ENCODE results near the gene DNAJA4.

The DNAJA4 gene

GRCh38 chr15:78257681-78258080 is 6.7 kb upstream of the DNAJA4 start:
- no peaks in the 10 kb centered on the region for H3K4me1 Mint-ChIP-seq
- H3K9me3 Mint-ChIP-seq: no peaks in the 10 kb centered on the region
- H3K27ac Mint-ChIP-seq: no peak overlapping the region
- H3K27me3 Mint-ChIP-seq: no peaks in the 10 kb centered on the region
- no peak for ATAC-seq
- H3K36me3 Mint-ChIP-seq (ENCODE audit: low read depth): no peaks in the 10 kb centered on the region
- DNase-seq: no peak
- no peak overlapping the region for H3K4me3 Mint-ChIP-seq

DNA sequence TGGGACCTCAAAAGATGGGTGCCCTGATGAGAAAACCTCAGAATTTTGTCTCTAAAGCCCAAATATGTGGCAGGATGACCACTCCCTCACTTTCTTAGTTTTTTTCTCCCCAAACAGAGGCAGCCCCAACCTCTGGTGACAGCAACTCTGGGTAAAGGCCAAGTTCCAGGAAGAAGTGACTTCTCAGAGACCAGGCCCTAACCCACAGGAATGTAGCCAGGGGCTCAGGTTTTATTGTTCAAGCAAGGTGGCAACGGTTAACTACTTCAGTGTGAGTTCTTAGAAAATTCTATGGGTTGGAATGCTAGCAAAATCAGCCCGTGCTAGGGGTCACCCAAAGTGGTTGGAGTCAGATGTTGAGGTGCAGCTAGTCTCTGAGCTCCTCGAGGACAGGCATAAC is 5.1 kb upstream of the DNAJA4 start:
- H3K27me3 Mint-ChIP-seq: no peaks in the 10 kb centered on the region
- no peaks in the 10 kb centered on the region for H3K4me1 Mint-ChIP-seq
- H3K27ac Mint-ChIP-seq: no peak overlapping the region
- no peaks in the 10 kb centered on the region for H3K36me3 Mint-ChIP-seq (ENCODE audit: low read depth)
- H3K9me3 Mint-ChIP-seq: no peaks in the 10 kb centered on the region
- ATAC-seq (no peak), DNase-seq (no peak)
- no peak overlapping the region for H3K4me3 Mint-ChIP-seq

DNA sequence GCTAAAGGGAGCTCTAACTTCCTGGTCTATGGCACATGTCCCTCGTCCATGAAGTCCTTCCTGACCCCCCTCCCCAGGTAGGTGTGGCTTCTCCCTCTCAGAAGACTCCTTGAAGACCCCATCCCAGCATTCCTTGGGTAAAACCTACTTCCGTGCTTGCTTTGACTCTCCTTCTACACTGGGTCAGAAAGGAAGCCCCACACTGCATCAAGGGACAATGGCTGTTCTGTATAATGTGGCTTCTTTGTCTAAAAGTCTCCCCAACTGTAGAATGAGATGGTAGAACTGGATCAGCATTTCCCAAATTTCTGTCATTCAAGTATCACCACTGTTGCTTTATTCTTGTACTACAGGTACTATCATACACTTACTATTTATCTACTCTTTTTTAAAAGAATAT is 3.9 kb upstream of the DNAJA4 start:
- H3K36me3 Mint-ChIP-seq (ENCODE audit: low read depth): peaks cover 3% of the 10 kb centered on the region
- peaks cover 6% of the 10 kb centered on the region for H3K4me1 Mint-ChIP-seq
- no peaks in the 10 kb centered on the region for H3K27me3 Mint-ChIP-seq
- H3K9me3 Mint-ChIP-seq: no peaks in the 10 kb centered on the region
- DNase-seq: no peak
- H3K4me3 Mint-ChIP-seq: no peak overlapping the region
- no peak for ATAC-seq
- no peak overlapping the region for H3K27ac Mint-ChIP-seq

- H3K9me3 Mint-ChIP-seq: no peaks in the 10 kb centered on the region
- no peaks in the 10 kb centered on the region for H3K27me3 Mint-ChIP-seq
- no peak overlapping the region for H3K27ac Mint-ChIP-seq
- DNase-seq (no peak), ATAC-seq (no peak)
- H3K4me3 Mint-ChIP-seq: no peak overlapping the region
- peaks cover 7% of the 10 kb centered on the region for H3K36me3 Mint-ChIP-seq (ENCODE audit: low read depth)
- peaks cover 12% of the 10 kb centered on the region for H3K4me1 Mint-ChIP-seq
Measured at GRCh38 chr15:78261062-78261461, 3.3 kb upstream of the DNAJA4 start.

- H3K27me3 Mint-ChIP-seq: no peaks in the 10 kb centered on the region
- DNase-seq: no peak
- H3K4me1 Mint-ChIP-seq: peaks cover 25% of the 10 kb centered on the region
- H3K27ac Mint-ChIP-seq: peak overlapping the region; percentile 40
- H3K4me3 Mint-ChIP-seq: peak overlapping the region; percentile 52
- no peaks in the 10 kb centered on the region for H3K9me3 Mint-ChIP-seq
- ATAC-seq: no peak
- peaks cover 9% of the 10 kb centered on the region for H3K36me3 Mint-ChIP-seq (ENCODE audit: low read depth)
Measured at GRCh38 chr15:78263351-78263781, 996 bp upstream of the DNAJA4 start.

GRCh38 chr15:78263907-78264303 is 457 bp upstream of the DNAJA4 start:
- peak overlapping the region; percentile 27 for H3K27ac Mint-ChIP-seq
- peaks cover 9% of the 10 kb centered on the region for H3K36me3 Mint-ChIP-seq (ENCODE audit: low read depth)
- H3K27me3 Mint-ChIP-seq: no peaks in the 10 kb centered on the region
- peak overlapping the region; percentile 52 for H3K4me3 Mint-ChIP-seq
- H3K4me1 Mint-ChIP-seq: peaks cover 27% of the 10 kb centered on the region
- ATAC-seq: no peak
- no peaks in the 10 kb centered on the region for H3K9me3 Mint-ChIP-seq
- DNase-seq: no peak

DNA sequence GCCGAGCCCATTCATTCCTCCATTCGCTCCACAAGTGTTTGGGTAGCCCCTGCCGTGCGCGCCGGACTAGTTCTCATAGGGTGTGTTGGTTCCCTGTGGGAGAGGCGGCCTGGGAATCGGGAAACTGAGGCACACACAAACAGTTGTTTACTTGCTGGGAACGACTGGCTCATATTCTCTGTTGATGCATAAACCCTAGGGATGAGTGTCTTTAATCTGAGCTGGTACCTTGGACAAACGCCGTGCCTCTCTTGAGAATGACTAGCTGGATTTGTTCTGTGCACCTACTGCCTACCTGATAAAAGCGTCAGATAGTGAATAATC is 737 bp downstream of the DNAJA4 start:
- Mint-ChIP-seq H3K36me3 (ENCODE audit: low read depth) (peaks cover 9% of the 10 kb centered on the region), H3K4me3 (peak overlapping the region; percentile 89), H3K9me3 (no peaks in the 10 kb centered on the region), H3K27me3 (no peaks in the 10 kb centered on the region), H3K4me1 (peaks cover 27% of the 10 kb centered on the region), H3K27ac (peak overlapping the region; percentile 91)
- DNase-seq (no peak), ATAC-seq (no peak)

GRCh38 chr15:78265752-78266224 is 1.4 kb downstream of the DNAJA4 start:
- Mint-ChIP-seq H3K4me1 (peaks cover 27% of the 10 kb centered on the region), H3K4me3 (peak overlapping the region; percentile 89), H3K27me3 (no peaks in the 10 kb centered on the region), H3K36me3 (ENCODE audit: low read depth) (peaks cover 11% of the 10 kb centered on the region), H3K27ac (peak overlapping the region; percentile 91), H3K9me3 (no peaks in the 10 kb centered on the region)
- ATAC-seq (peak; percentile 40), DNase-seq (no peak)

DNA sequence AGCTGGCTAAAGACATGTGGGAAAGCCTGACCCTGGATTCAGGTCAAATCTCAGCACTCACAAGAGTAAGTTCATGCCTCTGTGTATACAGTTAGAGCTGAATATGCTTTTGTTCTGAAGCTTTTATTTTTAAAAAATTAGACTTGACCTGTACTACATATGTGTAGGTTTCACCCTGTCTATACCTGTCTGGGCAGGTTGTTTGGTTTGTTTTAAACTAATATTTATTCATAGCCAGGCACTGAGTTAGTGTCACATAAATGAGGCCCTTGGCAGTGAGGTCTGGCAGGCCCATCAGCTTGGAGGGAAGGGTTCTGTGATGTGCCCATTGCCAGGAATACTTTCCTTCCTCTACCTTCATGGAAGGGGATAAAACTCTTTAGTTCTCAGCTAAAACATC is 1.9 kb downstream of the DNAJA4 start:
- Mint-ChIP-seq H3K36me3 (ENCODE audit: low read depth) (peaks cover 14% of the 10 kb centered on the region), H3K9me3 (no peaks in the 10 kb centered on the region), H3K27ac (no peak overlapping the region), H3K27me3 (no peaks in the 10 kb centered on the region), H3K4me1 (peaks cover 27% of the 10 kb centered on the region), H3K4me3 (peak overlapping the region; percentile 89)
- no peak for DNase-seq
- no peak for ATAC-seq

GRCh38 chr15:78266806-78267205 is 2.4 kb downstream of the DNAJA4 start:
- H3K36me3 Mint-ChIP-seq (ENCODE audit: low read depth): peaks cover 16% of the 10 kb centered on the region
- peak overlapping the region; percentile 30 for H3K27ac Mint-ChIP-seq
- peak overlapping the region; percentile 48 for H3K4me3 Mint-ChIP-seq
- no peaks in the 10 kb centered on the region for H3K9me3 Mint-ChIP-seq
- H3K4me1 Mint-ChIP-seq: peaks cover 27% of the 10 kb centered on the region
- H3K27me3 Mint-ChIP-seq: no peaks in the 10 kb centered on the region
- no peak for ATAC-seq
- no peak for DNase-seq

DNA sequence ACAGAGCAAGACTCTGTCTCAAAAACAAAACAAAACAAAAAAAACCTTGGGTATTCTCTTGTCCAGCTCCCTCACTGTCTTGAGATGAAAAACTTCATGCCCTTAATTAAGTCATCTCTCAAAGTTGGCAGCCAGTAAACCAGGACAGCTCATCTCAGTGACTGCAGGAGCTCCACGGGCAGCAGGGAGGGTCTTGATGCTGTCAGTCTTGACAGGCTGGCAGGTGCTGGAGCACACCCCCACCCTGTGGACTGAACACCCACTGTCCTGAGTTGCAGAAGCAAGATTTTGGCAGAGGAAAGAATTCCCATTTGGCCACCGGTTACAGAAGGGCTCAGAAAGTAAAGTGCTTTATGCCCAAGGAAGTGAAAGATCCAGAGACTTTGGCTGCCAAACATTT is 8.0 kb downstream of the DNAJA4 start:
- Mint-ChIP-seq H3K4me1 (peaks cover 5% of the 10 kb centered on the region), H3K36me3 (ENCODE audit: low read depth) (peaks cover 25% of the 10 kb centered on the region), H3K27me3 (no peaks in the 10 kb centered on the region), H3K9me3 (no peaks in the 10 kb centered on the region), H3K27ac (no peak overlapping the region), H3K4me3 (no peak overlapping the region)
- ATAC-seq (no peak), DNase-seq (no peak)

DNA sequence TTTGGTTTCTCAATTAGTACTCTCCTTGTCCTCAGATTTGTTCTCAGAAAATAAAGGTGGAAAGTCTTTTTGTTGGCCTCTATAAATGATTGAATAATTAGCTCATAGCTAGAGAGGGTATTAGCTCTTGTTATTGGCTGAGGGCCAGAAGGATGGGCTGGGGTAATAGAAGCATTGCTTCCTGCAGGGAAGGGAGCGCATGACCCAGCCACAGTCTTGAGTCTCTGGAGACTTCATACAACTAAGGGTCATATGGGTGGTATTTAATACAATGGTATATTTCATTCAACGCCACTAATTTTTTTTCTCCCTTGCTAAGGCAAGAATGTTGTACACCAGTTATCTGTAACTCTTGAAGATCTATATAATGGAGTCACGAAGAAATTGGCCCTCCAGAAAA is 8.4 kb downstream of the DNAJA4 start:
- no peaks in the 10 kb centered on the region for H3K27me3 Mint-ChIP-seq
- peaks cover 3% of the 10 kb centered on the region for H3K4me1 Mint-ChIP-seq
- H3K4me3 Mint-ChIP-seq: no peak overlapping the region
- H3K36me3 Mint-ChIP-seq (ENCODE audit: low read depth): peaks cover 25% of the 10 kb centered on the region
- no peak for DNase-seq
- H3K9me3 Mint-ChIP-seq: no peaks in the 10 kb centered on the region
- ATAC-seq: no peak
- no peak overlapping the region for H3K27ac Mint-ChIP-seq

DNA sequence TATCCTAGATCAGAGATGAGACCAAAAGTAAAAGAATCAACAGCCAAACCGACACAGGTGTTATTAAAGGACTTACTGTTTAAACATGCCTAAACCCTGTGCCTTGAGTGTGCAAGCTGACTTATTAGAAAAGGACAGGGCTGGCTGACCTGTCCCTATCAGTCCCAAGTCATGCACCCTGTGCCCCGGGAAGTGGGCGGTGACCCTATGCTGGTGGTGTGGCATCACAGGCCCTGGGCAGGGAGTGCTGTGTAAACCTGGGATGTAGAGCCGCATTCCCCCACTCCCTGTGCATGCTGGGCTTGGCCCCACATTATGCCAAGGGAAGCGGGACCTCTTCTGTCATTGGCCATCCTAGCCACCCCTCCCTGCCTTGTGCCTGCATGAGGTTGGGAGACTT is 10.6 kb downstream of the DNAJA4 start:
- Mint-ChIP-seq H3K27me3 (no peaks in the 10 kb centered on the region), H3K4me3 (no peak overlapping the region), H3K9me3 (no peaks in the 10 kb centered on the region), H3K36me3 (ENCODE audit: low read depth) (peaks cover 34% of the 10 kb centered on the region), H3K4me1 (no peaks in the 10 kb centered on the region), H3K27ac (no peak overlapping the region)
- ATAC-seq: no peak
- no peak for DNase-seq

DNA sequence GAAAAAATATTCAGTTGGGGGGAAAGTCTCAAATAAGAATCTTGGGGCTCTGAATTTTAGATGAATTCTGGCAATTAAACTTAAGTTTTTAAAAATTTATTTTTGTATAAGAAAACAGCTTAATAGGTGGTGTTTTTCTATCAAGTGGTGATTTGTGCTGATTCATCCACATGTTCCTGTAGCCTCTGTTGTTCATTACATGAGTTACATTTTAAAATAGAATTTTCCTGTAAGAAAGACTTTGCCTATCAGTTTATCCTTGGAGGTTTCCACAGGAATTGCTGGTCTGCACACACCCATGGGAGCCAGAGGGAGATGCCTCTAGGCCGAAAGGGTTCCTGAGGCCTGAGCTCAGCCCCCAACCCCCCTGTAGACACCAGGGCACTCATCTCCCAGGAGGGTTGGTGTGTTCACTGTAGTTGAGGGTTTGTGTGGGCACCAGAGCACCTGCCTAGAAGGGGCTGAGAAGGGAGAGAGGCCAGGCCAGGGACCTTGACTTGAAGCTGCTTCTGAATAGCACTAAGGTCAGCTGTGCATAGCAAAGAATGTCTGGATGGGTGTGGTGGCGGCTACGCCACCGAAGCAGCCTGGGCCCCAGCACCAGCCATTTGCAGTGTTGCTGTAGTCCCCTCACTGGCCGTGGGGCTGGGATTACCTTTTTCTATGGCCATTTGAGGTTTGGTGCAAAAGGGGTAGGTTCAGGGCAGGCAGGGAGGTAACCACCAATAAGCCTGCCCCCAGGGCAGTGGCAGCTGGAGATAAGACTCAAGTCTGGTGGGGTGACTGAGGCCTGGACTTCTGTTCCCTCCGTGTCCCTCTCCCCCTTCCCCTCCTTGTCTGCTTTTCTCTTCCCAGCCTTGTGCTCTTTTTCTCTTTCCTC is 11.9 kb downstream of the DNAJA4 start:
- H3K4me3 Mint-ChIP-seq: no peak overlapping the region
- peaks cover 4% of the 10 kb centered on the region for H3K4me1 Mint-ChIP-seq
- peaks cover 30% of the 10 kb centered on the region for H3K36me3 Mint-ChIP-seq (ENCODE audit: low read depth)
- H3K27ac Mint-ChIP-seq: peak overlapping the region; percentile 42
- no peaks in the 10 kb centered on the region for H3K9me3 Mint-ChIP-seq
- no peak for ATAC-seq
- no peak for DNase-seq
- H3K27me3 Mint-ChIP-seq: no peaks in the 10 kb centered on the region

- peaks cover 4% of the 10 kb centered on the region for H3K4me1 Mint-ChIP-seq
- ATAC-seq: peak; percentile 46
- no peak overlapping the region for H3K4me3 Mint-ChIP-seq
- H3K27me3 Mint-ChIP-seq: no peaks in the 10 kb centered on the region
- no peaks in the 10 kb centered on the region for H3K9me3 Mint-ChIP-seq
- H3K27ac Mint-ChIP-seq: no peak overlapping the region
- H3K36me3 Mint-ChIP-seq (ENCODE audit: low read depth): peaks cover 27% of the 10 kb centered on the region
- DNase-seq: no peak
Measured at GRCh38 chr15:78280319-78281072, 16.1 kb downstream of the DNAJA4 start.
